Measurements from ENCODE around the gene WARS2.
"Not testable (repeated sequence)": the region's sequence is repeated elsewhere in the genome, so short reads cannot be mapped to it uniquely, and the experiment has no call there.

WARS2 gene

DNA sequence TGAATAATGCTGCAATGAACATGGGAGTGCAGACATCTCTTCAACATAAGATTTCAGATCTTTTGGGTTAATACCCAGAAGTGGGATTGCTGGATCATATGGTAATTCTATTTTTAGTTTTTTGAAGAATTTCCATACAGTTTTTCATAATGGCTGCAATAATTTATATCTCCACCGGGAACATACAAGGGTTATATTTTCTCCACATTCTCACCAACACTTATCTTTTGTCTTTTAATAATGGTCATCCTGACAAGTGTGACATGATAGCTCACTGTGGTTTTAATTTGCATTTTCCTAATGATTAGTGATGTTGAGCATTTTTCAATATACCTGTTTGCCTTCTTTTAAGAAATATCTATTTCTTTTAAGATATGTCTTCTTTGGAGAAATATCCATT lies 44.5 kb upstream of the WARS2 start:
- no peak overlapping the region for H2BK120ac ChIP-seq (ENCODE audit: insufficient read depth, low read length, poor library complexity)
- WGBS (ENCODE audit: extremely low coverage, insufficient coverage, insufficient read length): no CpG with 5 or more reads among the region's 1 CpG
- no peaks in the 10 kb centered on the region for H3K27me3 ChIP-seq (ENCODE audit: insufficient read depth, low read length)
- no peak overlapping the region for H2BK12ac ChIP-seq (ENCODE audit: low read length)
- H3K9me3 ChIP-seq (ENCODE audit: insufficient read depth, low read depth, low read length): no peaks in the 10 kb centered on the region
- no peak overlapping the region for H3K14ac ChIP-seq (ENCODE audit: low read length)
- H3K4ac ChIP-seq (ENCODE audit: low read depth, low read length): no peak overlapping the region
- no peak overlapping the region for H3K27ac ChIP-seq (ENCODE audit: low read depth, low read length)
- no peak overlapping the region for H2BK5ac ChIP-seq (ENCODE audit: low read depth, low read length, poor library complexity)
- H3K79me1 ChIP-seq (ENCODE audit: low read length): no peaks in the 10 kb centered on the region
- no peak overlapping the region for H3K4me3 ChIP-seq (ENCODE audit: low read depth, low read length)
- no peak overlapping the region for H3K23ac ChIP-seq (ENCODE audit: low read length)
- H4K12ac ChIP-seq (ENCODE audit: low read depth, low read length): no peak overlapping the region
- no peak overlapping the region for H3K4me2 ChIP-seq (ENCODE audit: low read length)
- no peak overlapping the region for H2AK5ac ChIP-seq (ENCODE audit: low read length)
- no peak overlapping the region for H3K18ac ChIP-seq (ENCODE audit: low read length)
- no peak overlapping the region for H4K8ac ChIP-seq (ENCODE audit: low read depth, low read length)
- H2AFZ ChIP-seq (ENCODE audit: insufficient read depth, low read length, poor library complexity): no peak overlapping the region
- H3K79me2 ChIP-seq (ENCODE audit: control insufficient read depth, insufficient read depth, low read length, poor library complexity): no peaks in the 10 kb centered on the region
- DNase-seq: no peak
- H3K36me3 ChIP-seq (ENCODE audit: control insufficient read depth in 1 of 2, insufficient read depth in 2 of 2, low read length in 2 of 2): peaks cover under 1% of the 10 kb centered on the region in 2 experiments
- H3K4me1 ChIP-seq (ENCODE audit: control insufficient read depth in 1 of 2, insufficient read depth in 2 of 2, low read length in 2 of 2): peaks cover 0 to 1% of the 10 kb centered on the region in 2 experiments
- no peak overlapping the region for H4K91ac ChIP-seq (ENCODE audit: low read depth, low read length)
- no peak overlapping the region for H3K9ac ChIP-seq (ENCODE audit: low read length)

DNA sequence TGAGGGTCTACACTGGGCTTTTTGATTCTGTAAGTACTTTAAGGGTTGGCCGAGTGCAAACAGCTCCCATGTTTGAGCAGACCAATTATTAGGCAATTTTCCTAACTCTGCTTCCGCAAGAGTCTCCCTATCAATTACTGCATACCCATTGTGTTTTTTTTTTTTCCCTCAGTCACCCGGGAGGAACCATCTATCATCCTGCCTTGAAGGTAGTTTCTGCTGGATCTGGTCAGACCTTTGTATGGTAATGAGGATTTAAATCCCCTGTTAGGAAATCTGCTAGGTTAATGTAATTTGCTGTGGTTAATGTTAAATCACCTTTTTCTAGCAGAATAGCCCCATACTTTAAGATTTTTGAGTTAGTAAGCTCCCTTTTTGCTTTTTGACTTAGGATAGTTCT lies 40.8 kb upstream of the WARS2 start:
- H4K8ac ChIP-seq (ENCODE audit: low read depth, low read length): no peak overlapping the region
- no peak overlapping the region for H3K23ac ChIP-seq (ENCODE audit: low read length)
- no peak overlapping the region for H2AFZ ChIP-seq (ENCODE audit: insufficient read depth, low read length, poor library complexity)
- H2BK5ac ChIP-seq (ENCODE audit: low read depth, low read length, poor library complexity): no peak overlapping the region
- H3K18ac ChIP-seq (ENCODE audit: low read length): no peak overlapping the region
- DNase-seq: no peak
- peaks cover 0 to 1% of the 10 kb centered on the region in 2 experiments for H3K4me1 ChIP-seq (ENCODE audit: control insufficient read depth in 1 of 2, insufficient read depth in 2 of 2, low read length in 2 of 2)
- H2BK120ac ChIP-seq (ENCODE audit: insufficient read depth, low read length, poor library complexity): no peak overlapping the region
- H3K4me3 ChIP-seq (ENCODE audit: low read depth, low read length): no peak overlapping the region
- no peak overlapping the region for H4K91ac ChIP-seq (ENCODE audit: low read depth, low read length)
- WGBS (ENCODE audit: extremely low coverage, insufficient coverage, insufficient read length): no CpG with 5 or more reads among the region's 3 CpGs
- H2BK12ac ChIP-seq (ENCODE audit: low read length): no peak overlapping the region
- peaks cover 7% of the 10 kb centered on the region for H3K9me3 ChIP-seq (ENCODE audit: insufficient read depth, low read depth, low read length)
- H3K79me2 ChIP-seq (ENCODE audit: control insufficient read depth, insufficient read depth, low read length, poor library complexity): no peaks in the 10 kb centered on the region
- no peak overlapping the region for H3K27ac ChIP-seq (ENCODE audit: low read depth, low read length)
- no peaks in the 10 kb centered on the region for H3K79me1 ChIP-seq (ENCODE audit: low read length)
- H3K9ac ChIP-seq (ENCODE audit: low read length): no peak overlapping the region
- no peak overlapping the region for H3K4me2 ChIP-seq (ENCODE audit: low read length)
- no peak overlapping the region for H3K14ac ChIP-seq (ENCODE audit: low read length)
- no peak overlapping the region for H4K12ac ChIP-seq (ENCODE audit: low read depth, low read length)
- H3K36me3 ChIP-seq (ENCODE audit: control insufficient read depth in 1 of 2, insufficient read depth in 2 of 2, low read length in 2 of 2): peaks cover 7 to 10% of the 10 kb centered on the region in 2 experiments
- H3K27me3 ChIP-seq (ENCODE audit: insufficient read depth, low read length): no peaks in the 10 kb centered on the region
- H2AK5ac ChIP-seq (ENCODE audit: low read length): no peak overlapping the region
- H3K4ac ChIP-seq (ENCODE audit: low read depth, low read length): no peak overlapping the region

DNA sequence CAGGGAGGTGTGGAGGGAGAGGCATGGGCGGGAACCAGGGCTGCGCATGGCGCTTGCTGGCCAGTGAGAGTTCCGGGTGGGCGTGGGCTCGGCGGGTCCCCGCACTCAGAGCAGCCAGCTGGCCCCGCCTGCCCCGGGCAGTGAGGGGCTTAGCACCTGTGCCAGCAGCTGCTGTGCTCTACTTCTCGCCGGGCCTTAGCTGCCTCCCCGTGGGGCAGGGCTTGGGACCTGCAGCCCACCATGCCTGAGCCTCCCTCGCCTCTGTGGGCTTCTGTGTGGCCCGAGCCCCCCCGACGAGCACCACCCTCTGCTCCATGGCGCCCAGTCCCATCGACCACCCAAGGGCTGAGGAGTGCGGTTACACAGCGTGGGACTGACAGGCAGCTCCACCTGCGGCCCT lies 38.6 kb upstream of the WARS2 start:
- Histone ChIP-seq H3K79me2 (ENCODE audit: control insufficient read depth, insufficient read depth, low read length, poor library complexity) (no peaks in the 10 kb centered on the region), H4K8ac (ENCODE audit: low read depth, low read length) (no peak overlapping the region), H3K79me1 (ENCODE audit: low read length) (no peaks in the 10 kb centered on the region), H2BK5ac (ENCODE audit: low read depth, low read length, poor library complexity) (no peak overlapping the region), H2AK5ac (ENCODE audit: low read length) (no peak overlapping the region), H3K4me2 (ENCODE audit: low read length) (no peak overlapping the region), H3K4me3 (ENCODE audit: low read depth, low read length) (no peak overlapping the region), H3K4me1 (ENCODE audit: control insufficient read depth in 1 of 2, insufficient read depth in 2 of 2, low read length in 2 of 2) (peaks cover 0 to 1% of the 10 kb centered on the region in 2 experiments), H3K9ac (ENCODE audit: low read length) (no peak overlapping the region), H3K27me3 (ENCODE audit: insufficient read depth, low read length) (no peaks in the 10 kb centered on the region), H3K4ac (ENCODE audit: low read depth, low read length) (no peak overlapping the region), H3K9me3 (ENCODE audit: insufficient read depth, low read depth, low read length) (peaks cover 7% of the 10 kb centered on the region), H4K91ac (ENCODE audit: low read depth, low read length) (no peak overlapping the region), H2BK120ac (ENCODE audit: insufficient read depth, low read length, poor library complexity) (no peak overlapping the region), H3K36me3 (ENCODE audit: control insufficient read depth in 1 of 2, insufficient read depth in 2 of 2, low read length in 2 of 2) (peaks cover 7 to 10% of the 10 kb centered on the region in 2 experiments), H3K23ac (ENCODE audit: low read length) (no peak overlapping the region), H3K27ac (ENCODE audit: low read depth, low read length) (no peak overlapping the region), H4K12ac (ENCODE audit: low read depth, low read length) (no peak overlapping the region), H2AFZ (ENCODE audit: insufficient read depth, low read length, poor library complexity) (no peak overlapping the region), H3K18ac (ENCODE audit: low read length) (no peak overlapping the region), H3K14ac (ENCODE audit: low read length) (no peak overlapping the region), H2BK12ac (ENCODE audit: low read length) (no peak overlapping the region)
- no peak for DNase-seq
- WGBS (ENCODE audit: extremely low coverage, insufficient coverage, insufficient read length): no CpG with 5 or more reads among the region's 22 CpGs

DNA sequence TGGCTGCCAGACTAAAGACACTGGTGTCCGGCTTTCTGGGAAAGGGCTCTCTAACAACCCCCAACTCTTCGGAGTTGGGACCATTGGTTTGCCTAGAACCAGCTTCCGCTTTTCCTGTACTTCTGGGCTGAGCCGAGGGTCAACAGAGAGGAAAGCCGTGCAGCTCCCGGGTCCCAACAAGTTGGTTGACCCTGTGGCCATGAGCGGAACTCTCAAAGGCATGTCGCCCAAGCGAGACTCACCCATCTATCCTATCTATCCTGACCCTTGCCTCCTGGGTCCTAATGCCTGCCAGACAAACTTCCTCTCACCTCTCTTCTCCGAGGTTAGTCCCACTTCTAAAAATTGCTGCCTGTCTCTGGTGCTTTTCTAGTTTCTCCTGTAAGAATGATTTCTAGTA lies 32.5 kb upstream of the WARS2 start:
- H3K4me1 ChIP-seq (ENCODE audit: control insufficient read depth in 1 of 2, insufficient read depth in 2 of 2, low read length in 2 of 2); H3K4ac ChIP-seq (ENCODE audit: low read depth, low read length); H3K36me3 ChIP-seq (ENCODE audit: control insufficient read depth in 1 of 2, insufficient read depth in 2 of 2, low read length in 2 of 2); H2AK5ac ChIP-seq (ENCODE audit: low read length); H3K79me1 ChIP-seq (ENCODE audit: low read length); H2BK120ac ChIP-seq (ENCODE audit: insufficient read depth, low read length, poor library complexity); H3K4me3 ChIP-seq (ENCODE audit: low read depth, low read length); H3K27me3 ChIP-seq (ENCODE audit: insufficient read depth, low read length); H3K9ac ChIP-seq (ENCODE audit: low read length); H3K27ac ChIP-seq (ENCODE audit: low read depth, low read length); DNase-seq; H4K91ac ChIP-seq (ENCODE audit: low read depth, low read length); H3K18ac ChIP-seq (ENCODE audit: low read length); H3K79me2 ChIP-seq (ENCODE audit: control insufficient read depth, insufficient read depth, low read length, poor library complexity); H2AFZ ChIP-seq (ENCODE audit: insufficient read depth, low read length, poor library complexity); H4K8ac ChIP-seq (ENCODE audit: low read depth, low read length); H2BK12ac ChIP-seq (ENCODE audit: low read length); H3K9me3 ChIP-seq (ENCODE audit: insufficient read depth, low read depth, low read length); H3K14ac ChIP-seq (ENCODE audit: low read length); H3K23ac ChIP-seq (ENCODE audit: low read length); H4K12ac ChIP-seq (ENCODE audit: low read depth, low read length); H3K4me2 ChIP-seq (ENCODE audit: low read length); H2BK5ac ChIP-seq (ENCODE audit: low read depth, low read length, poor library complexity): not testable (repeated sequence)
- no CpG with 5 or more reads among the region's 10 CpGs for WGBS (ENCODE audit: extremely low coverage, insufficient coverage, insufficient read length)

All from trophoblast cell (in vitro differentiated cells and primary cell).